Psoas muscle (tissue), 8 donors: Measurements from ENCODE around the gene DSN1. TPM values are rescaled to one million over a fixed set of nuclear protein-coding genes. Genes with fewer than 3 reads are reported as not detected.
"Not testable (repeated sequence)": the region's sequence is repeated elsewhere in the genome, so short reads cannot be mapped to it uniquely, and the experiment has no call there.

ENCODE experiments used
- ATAC-seq, 4 donors: fragments of 200-7000 bp; cut with Tn5 transposase; one replicate each; pipeline ENCODE4 v1.9.1; 2020; ENCODE audit warnings: moderate library complexity in 3 of 4, mild to moderate bottlenecking in 2 of 4
- DNase-seq, 2 donors: peaks; one replicate each; pipeline ENCODE4 v3.0.0-alpha.2; 2020
- H3K27ac ChIP-seq: fragments of 200-600 bp; one replicate; pipeline ENCODE4 v1.8.0; 2022
- H3K27me3 ChIP-seq, 3 donors: fragments of 200-600 bp in 1 of 3; one replicate each; pipeline versions ENCODE4 v1.6.1 to v1.8.0; 2013 to 2022; ENCODE audit warnings: low read length in 2 of 3, mild to moderate bottlenecking in 2 of 3, moderate library complexity in 1 of 3; ENCODE audit not compliant: insufficient read depth in 3 of 3
- H3K36me3 ChIP-seq, 2 donors: fragments of 200-600 bp in 1 of 2; one replicate each; pipeline versions ENCODE4 v1.6.1 to v1.8.0; 2013 to 2022; ENCODE audit warnings: low read depth in 1 of 2, mild to moderate bottlenecking in 1 of 2, moderate library complexity in 1 of 2; ENCODE audit not compliant: insufficient read depth in 1 of 2
- H3K4me1 ChIP-seq: fragments of 200-600 bp; one replicate; pipeline ENCODE4 v1.8.0; 2022
- H3K4me3 ChIP-seq: fragments of 200-600 bp; one replicate; pipeline ENCODE4 v1.8.0; 2022; ENCODE audit warnings: mild to moderate bottlenecking
- H3K9me3 ChIP-seq: fragments of 200-600 bp; one replicate; pipeline ENCODE4 v1.8.0; 2022
- CTCF ChIP-seq: fragments of 200-600 bp; IDR thresholded peaks from one replicate; pipeline ENCODE4 v1.8.0; 2022; ENCODE audit warnings: antibody characterized with exemption
- WGBS, 3 donors: extraction: QIAGEN DNeasy Blood & Tissue Kit; methylation state at CpG; one replicate each; pipeline versions ENCODE4 v1.1.6 to v1.1.7; 2013; 5-methylcytosine and 5-hydroxymethylcytosine counted together
- intact Hi-C, 2 donors: fragments of 100-400 bp; cut with DNase I; formaldehyde crosslinking; loops; one replicate each; pipeline versions ENCODE4 v1.11.0 to v1.14.2; 2022
- polyA plus RNA-seq, 3 donors: library from polyadenylated mRNA; stranded (reverse); fragments of 200-250 nt; gene quantifications; one replicate each; pipeline ENCODE4 v1.2.3, GENCODE V29; 2013
- total RNA-seq, 4 donors: library from RNA; stranded (reverse); fragmentation: NEBNext Ultra II Directional in 2 of 4; extraction: Animal tissue kit (Norgen Biotek cat#: 25700) in 2 of 4; gene quantifications; one replicate each; pipeline versions ENCODE4 v1.2.1 to v1.2.4, GENCODE V29; 2021 to 2023
- donor health status: healthy with polysubstance abuse.
- donor health status: DM: no; HTN: no; CAD: no; lungs with moderate emphysema.
- donor health status: Bipolar disorder and iron deficiency.
- donor health status: healthy.
- donor health status: DM: yes; HTN: yes; CAD: no.
- donor health status: DM: no; HTN: no; CAD: no.
- donor health status: DM: no; HTN: no; CAD: no.
- donor health status: DM: yes; HTN: yes; CAD: no.

Gene DSN1
- total and polyA plus RNA-seq, 7 donors = 1.7 to 8.3 (median 3.0) TPM

DNA sequence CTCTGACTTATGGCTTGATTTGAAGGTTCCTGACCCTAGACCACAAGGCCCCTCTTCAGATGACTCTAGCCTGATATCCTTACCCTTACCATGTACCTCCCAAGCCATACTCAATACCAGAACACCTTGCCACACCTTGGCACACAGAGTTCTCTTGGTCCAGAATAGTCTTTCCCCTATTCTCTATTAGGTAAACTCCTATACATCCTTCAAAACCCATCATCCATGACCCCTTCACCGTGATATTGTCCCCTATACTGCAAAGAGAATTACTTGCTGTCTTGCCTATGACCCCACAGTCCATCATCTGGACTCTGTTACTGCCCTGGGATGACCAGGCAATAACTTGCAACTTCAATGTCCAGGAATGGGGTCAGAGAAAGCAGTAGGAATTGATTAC, 31.8 kb upstream of the DSN1 start:
- Histone ChIP-seq H3K36me3 (peaks cover 0 to 45% of the 10 kb centered on the region in 2 donors), H3K4me1 (no peaks in the 10 kb centered on the region), H3K9me3 (no peaks in the 10 kb centered on the region), H3K27ac (no peak overlapping the region), H3K4me3 (no peak overlapping the region), H3K27me3 (no peaks in the 10 kb centered on the region)
- ATAC-seq = no peak
- no peak for DNase-seq
- WGBS, 3 donors = 96 to 100% (median 98%) methylated on average over 1 of the region's 1 CpG
- TF ChIP-seq CTCF = no peak
- intact Hi-C loops = no loop called here

- no peak for TF ChIP-seq CTCF
- no peak for ATAC-seq
- Histone ChIP-seq H3K4me1 (no peaks in the 10 kb centered on the region), H3K4me3 (no peak overlapping the region), H3K9me3 (no peaks in the 10 kb centered on the region), H3K27ac (no peak overlapping the region), H3K36me3 (peaks cover 0 to 49% of the 10 kb centered on the region in 2 donors), H3K27me3 (no peaks in the 10 kb centered on the region)
- intact Hi-C loops = no loop called here
- 87 to 89% (median 89%) methylated on average over 7 of the region's 7 CpGs for WGBS, 3 donors
- no peak for DNase-seq
Observed at GRCh38 chr20:36804425-36804824, 30.9 kb upstream of the DSN1 start.

DNA sequence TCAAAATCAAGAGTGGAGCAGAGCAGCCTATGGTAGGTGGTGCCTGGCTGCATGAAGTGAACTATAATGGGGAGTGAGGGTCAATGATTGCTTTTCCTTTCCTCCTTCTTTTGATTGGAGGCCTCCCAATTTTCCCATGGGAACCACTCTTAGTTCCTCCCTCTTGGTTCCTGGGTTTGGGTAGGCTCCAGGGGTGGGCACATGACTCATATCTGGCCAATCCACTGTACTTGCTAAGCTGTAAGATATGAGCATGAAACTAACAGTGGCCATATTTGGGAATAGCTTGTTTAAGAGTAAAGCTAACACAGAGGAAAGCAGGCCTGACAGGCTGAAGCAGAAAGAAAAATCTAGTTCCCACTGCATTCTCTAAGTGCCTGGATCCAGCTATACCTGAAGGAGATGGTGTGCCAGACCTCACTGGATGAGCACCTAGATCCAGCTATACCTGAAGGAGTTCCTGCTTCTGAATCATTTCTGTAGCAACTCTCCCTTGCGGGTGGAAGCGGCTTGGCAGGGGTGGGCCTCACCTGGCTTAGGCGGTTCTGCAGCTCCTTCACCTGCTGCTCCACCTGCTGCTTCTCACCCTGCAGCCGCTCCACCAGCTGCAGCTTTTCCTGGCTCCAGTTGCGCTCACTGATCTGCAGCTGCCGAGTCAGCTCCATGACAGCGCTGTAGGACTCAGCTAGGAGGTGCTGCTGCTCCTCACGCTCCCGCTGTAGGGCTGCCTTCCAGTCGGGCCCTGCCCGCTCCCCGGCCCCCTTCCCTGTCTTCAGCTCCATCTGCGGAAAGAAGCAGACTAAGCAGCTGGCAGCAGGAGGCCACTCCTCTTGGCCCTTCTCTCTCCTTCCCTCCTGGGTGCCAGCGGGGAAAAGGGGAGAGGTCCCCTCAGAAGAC, 29.0 kb upstream of the DSN1 start:
- WGBS, 3 donors = 83 to 94% (median 85%) methylated on average over 13 to 14 of the region's 14 CpGs
- H3K4me1 ChIP-seq = no peaks in the 10 kb centered on the region
- ATAC-seq (no peak), DNase-seq (no peak)
- no peak overlapping the region for H3K4me3 ChIP-seq
- H3K27ac ChIP-seq = no peak overlapping the region
- intact Hi-C loops = no loop called here
- no peak for TF ChIP-seq CTCF
- no peaks in the 10 kb centered on the region for H3K9me3 ChIP-seq
- peaks cover 0 to 62% of the 10 kb centered on the region in 2 donors for H3K36me3 ChIP-seq
- no peaks in the 10 kb centered on the region for H3K27me3 ChIP-seq

- 84 to 93% (median 88%) methylated on average over 1 of the region's 1 CpG for WGBS, 3 donors
- Histone ChIP-seq H3K27me3 (no peaks in the 10 kb centered on the region), H3K4me3 (no peak overlapping the region), H3K27ac (no peak overlapping the region), H3K4me1 (no peaks in the 10 kb centered on the region), H3K9me3 (no peaks in the 10 kb centered on the region), H3K36me3 (peaks cover 0 to 71% of the 10 kb centered on the region in 2 donors)
- intact Hi-C loops = no loop called here
- ATAC-seq (no peak), DNase-seq (no peak)
- no peak for TF ChIP-seq CTCF
Observed at GRCh38 chr20:36800410-36800809, 26.8 kb upstream of the DSN1 start.

DNA sequence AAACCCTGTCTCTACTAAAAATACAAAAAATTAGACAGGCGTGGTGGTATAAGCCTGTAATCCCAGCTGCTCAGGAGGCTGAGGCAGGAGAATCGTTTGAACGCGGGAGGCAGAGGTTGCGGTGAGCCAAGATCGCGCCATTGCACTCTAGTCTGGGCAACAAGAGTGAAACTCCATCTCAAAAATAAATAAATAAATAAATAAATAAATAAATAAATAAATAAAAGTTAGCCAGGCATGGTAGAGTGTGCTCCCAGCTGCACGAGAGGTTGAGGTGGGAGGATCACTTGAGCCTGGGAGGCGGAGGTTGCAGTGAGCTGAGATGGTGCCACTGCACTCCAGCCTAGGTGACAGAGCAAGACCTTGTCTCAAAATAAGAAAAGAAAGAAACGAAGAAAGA, 25.8 kb upstream of the DSN1 start:
- H3K4me1 ChIP-seq, H3K4me3 ChIP-seq, H3K9me3 ChIP-seq, H3K27ac ChIP-seq, ATAC-seq, intact Hi-C loops, DNase-seq, H3K27me3 ChIP-seq: not testable (repeated sequence)
- peaks cover 0 to 66% of the 10 kb centered on the region in 2 donors for H3K36me3 ChIP-seq
- 92 to 96% (median 93%) methylated on average over 10 of the region's 10 CpGs for WGBS, 3 donors
